Activated CD4-positive, CD25-positive, alpha-beta regulatory T cell (primary cell): ENCODE measurements around the gene HDGF.

Experiments
- DNase-seq, 4 experiments: peaks; one replicate each; lab custom pipeline; 2025; lab: John Stamatoyannopoulos, UW

HDGF gene

DNA sequence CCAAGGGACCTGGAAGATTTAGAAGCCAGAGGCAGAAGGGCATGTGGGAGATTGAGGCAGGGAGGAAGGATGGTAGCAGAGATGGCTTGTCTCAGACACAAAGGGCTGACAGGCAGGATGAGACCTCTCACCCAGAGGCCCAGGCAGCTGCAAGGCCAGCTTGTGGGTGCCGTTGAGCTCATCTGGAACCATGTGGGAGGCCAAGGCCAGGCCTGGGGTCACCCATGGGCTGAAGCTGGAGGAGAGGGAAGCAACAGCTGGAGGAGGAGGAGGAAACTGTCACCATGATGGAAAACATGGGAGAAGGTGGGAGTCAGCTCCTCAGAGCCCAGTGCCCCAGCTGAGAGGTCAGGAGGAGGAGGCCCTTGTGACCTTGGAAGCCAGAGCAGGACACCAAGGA, 52.5 kb downstream of the HDGF start:
- DNase-seq = no peak

DNA sequence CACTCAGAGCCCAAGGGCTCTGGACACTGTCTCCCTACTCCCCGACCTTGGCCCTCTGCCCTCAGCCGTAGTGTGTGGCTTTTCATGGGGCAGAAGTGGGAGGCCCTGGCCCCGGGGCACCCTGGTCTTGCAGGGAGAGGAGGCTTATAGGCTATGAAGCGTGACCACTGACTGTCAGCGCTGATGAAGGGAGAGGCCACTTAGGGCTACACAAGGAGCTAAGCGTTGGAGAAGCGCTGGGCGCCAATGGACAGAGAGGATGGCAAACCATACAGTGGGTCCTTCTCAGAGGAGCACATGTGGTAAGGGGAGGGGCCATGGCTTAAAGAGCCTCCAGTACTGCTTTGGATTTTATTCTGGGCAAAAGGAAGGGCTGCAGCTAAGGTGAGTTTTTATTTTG, 54.0 kb downstream of the HDGF start:
- DNase-seq = no peak

DNA sequence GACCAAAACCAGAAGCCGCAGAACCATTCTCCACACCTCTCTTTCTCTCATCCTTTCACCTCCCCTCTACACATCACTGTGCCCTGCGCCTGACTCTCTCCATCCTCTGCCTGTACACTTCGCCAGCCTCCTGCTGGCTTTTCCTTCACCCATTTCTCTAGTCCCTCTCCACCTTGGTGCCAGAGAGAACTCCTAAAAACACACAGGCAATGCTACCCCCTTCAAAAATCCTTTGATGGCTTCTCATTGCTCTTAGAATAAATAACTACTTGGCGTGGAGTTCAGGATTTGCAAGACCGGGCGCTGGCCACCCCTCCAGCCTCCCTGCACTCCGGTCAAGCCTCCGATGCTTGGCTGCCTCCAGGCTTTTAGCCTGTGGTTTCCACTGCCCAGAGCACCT, 54.7 kb downstream of the HDGF start:
- no peak for DNase-seq

GRCh38 chr1:156694690-156694962, 56.8 kb downstream of the HDGF start:
- DNase-seq = no peak

GRCh38 chr1:156693848-156694689, 57.4 kb downstream of the HDGF start:
- no peak for DNase-seq

GRCh38 chr1:156692925-156693847, 58.3 kb downstream of the HDGF start:
- DNase-seq = no peak

- no peak for DNase-seq
These were observed 59.0 kb downstream of the HDGF start for GRCh38 chr1:156692441-156692924.
